ENCODE results near the gene LRFN3.
"Not testable (repeated sequence)": the region's sequence is repeated elsewhere in the genome, so short reads cannot be mapped to it uniquely, and the experiment has no call there.

LRFN3 gene

GRCh38 chr19:35939307-35940077 is 3.3 kb downstream of the LRFN3 start:
- no peak for DNase-seq

- DNase-seq: no peak
These were observed 4.1 kb downstream of the LRFN3 start for GRCh38 chr19:35940078-35940775.

DNA sequence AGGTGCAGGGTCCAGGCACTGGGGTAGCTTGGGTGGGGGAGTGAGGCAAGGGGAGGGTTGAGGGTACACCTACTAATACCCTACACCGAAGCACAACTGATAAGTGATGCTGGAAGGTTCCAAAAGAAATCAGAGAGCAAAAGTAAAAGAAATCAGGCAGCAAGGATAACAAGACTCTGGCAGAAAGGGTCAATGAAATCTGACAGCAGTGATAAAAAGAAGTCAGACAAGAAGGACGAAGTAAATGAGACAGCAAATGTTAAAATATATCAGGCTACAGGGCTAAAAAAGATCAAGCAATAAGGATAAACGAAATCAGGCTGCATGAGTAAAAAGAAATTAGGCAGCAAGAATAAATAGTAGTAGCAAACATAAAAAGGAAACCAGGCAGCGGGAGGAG is 4.7 kb downstream of the LRFN3 start:
- DNase-seq: no peak

DNA sequence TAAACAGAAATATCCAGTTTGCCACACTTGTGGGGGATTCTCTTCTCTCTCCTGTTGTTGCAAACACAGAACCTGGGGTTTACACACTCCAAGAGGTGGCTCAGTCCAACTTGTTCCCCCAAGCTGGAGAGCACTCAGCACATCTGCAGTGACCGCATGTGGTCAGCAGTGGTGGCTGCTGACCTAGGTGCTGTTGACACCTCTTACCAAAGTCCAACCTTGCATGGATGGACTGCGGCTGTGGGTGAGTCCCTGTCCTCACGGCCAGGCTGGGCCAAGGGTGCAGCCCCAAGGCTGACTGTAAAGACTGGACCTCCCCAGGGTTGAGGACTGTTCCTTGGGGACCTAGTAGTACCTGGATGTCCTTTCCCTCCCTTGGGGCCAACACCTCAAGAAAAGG is 6.1 kb downstream of the LRFN3 start:
- DNase-seq: no peak

- no peak for DNase-seq
These were observed 7.4 kb downstream of the LRFN3 start for GRCh38 chr19:35943321-35944301.

DNA sequence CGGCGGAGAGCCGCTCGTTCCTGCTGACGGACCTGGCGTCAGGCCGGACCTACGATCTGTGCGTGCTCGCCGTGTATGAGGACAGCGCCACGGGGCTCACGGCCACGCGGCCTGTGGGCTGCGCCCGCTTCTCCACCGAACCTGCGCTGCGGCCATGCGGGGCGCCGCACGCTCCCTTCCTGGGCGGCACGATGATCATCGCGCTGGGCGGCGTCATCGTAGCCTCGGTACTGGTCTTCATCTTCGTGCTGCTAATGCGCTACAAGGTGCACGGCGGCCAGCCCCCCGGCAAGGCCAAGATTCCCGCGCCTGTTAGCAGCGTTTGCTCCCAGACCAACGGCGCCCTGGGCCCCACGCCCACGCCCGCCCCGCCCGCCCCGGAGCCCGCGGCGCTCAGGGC is 8.4 kb downstream of the LRFN3 start:
- no peak for DNase-seq

DNA sequence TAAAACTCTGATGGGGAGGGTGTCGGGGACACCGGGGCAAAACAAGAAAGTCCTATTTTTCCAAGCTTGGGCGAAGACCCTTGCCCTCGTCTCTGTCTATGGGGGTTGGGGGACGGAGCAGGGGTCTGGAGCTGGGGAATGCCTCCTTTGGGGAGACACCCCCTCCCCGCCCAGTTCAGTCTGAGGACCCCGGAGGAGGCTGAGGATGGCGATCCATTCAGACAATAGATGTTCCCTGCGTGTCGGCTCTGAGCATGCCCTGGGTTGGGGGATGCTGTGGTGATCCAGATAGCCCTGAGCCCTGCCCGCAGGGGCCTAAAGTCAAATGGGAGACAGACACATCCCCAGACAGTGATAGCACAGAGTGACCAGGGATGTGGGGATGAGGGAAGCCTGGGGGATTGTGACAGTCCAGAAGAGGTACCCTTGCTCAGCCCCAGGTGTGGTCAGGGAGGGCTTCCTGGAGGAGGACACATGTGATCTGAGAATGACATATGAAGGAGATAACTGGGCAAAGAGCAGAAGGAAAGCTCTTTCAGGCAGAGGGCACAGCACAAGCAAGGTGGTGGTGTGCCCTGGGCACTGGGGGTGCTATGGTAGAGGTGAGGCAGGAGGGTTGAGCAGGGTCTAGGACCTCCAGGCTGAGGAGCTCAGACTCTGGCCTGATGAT is 9.1 kb downstream of the LRFN3 start:
- DNase-seq: no peak

- no peak for DNase-seq
These were observed 10.0 kb downstream of the LRFN3 start for GRCh38 chr19:35946203-35946602.

GRCh38 chr19:35949131-35949530 is 13.0 kb downstream of the LRFN3 start:
- DNase-seq: no peak

DNA sequence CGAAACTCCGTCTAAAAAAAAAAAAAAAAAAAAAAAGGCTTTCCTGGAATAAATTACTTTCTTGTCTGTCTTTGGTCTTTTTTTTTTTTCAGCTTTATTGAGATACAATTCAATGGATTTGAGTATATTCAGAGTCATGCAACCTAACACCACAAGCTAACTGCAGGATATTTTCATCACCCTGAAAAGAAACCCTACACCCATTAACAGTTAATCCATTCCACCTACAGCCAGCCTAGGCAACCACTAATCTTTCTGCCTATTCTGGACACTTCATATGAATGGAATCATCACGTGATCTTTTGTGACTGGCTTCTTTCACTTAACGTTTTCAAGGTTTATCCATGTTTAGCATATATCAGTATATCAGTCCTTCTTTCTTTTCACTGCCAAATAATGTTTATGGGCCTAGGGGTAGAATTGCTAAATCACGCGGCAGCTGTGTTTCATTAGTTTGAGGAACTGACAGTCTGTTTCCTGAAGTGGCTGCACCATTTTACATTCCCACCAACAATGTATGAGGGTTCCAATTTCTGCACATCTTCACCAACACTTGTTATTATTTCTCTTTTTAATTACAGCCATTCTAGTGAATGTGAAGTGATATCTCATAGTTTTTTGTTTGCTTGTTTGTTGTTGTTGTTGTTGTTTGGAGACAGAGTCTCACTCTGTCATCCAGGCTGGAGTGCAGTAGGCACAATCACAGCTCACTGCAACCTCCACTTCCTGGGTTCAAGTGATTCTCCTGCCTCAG is 19.9 kb downstream of the LRFN3 start:
- DNase-seq: no peak

GRCh38 chr19:35957411-35957810 is 21.2 kb downstream of the LRFN3 start:
- not testable (repeated sequence) for DNase-seq

- DNase-seq: no peak
These were observed 22.5 kb downstream of the LRFN3 start for GRCh38 chr19:35958660-35959039.

GRCh38 chr19:35959040-35959967 is 23.1 kb downstream of the LRFN3 start:
- DNase-seq: peak; percentile 83 to 86

GRCh38 chr19:35959968-35960320 is 23.8 kb downstream of the LRFN3 start:
- DNase-seq: no peak

DNA sequence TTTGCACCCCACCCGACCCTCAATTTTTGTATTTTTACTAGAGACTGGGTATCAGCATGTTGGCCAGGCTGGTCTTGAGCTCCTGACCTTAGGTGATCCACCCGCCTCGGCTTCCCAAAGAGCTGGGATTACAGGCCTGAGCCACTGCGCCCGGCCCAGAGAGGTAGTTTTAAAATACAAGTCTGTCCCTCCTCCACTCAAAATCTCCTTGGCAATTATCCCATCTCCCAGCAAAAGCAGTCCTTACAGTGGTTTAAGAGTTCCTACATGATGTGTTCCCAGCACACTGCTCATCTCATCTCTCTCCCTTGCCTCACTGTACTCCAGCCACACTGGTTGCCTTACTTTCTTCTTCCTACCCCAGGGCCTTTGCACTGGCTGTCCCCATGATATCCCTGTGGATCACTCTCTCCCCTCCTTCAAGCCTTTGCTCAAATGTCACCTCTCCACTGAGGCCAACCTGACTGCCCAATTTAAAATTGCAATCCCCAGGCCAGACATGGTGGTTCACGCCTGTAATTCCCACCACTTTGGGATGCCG is 24.3 kb downstream of the LRFN3 start:
- DNase-seq: no peak

DNA sequence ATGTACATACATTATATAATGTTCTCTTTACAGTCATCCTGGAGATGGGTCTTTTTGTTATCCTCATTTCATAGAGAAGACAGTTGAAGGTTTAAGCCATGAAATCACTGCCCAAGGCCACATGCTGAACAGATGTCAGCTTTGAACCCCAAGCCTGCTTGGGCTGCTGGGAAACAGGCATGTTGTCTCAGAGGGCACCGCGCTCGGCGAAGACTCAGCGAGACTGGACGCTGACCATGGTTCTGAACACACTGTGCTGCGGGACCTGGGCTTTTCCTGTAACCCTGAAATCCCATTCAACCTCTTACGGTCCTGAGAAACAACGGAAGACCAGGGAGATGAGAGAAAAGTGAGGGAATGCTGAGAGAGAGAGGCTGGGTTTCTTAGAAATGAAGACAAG is 27.3 kb downstream of the LRFN3 start:
- DNase-seq: peak; percentile 7 to 31

- DNase-seq: no peak
These were observed 30.6 kb downstream of the LRFN3 start for GRCh38 chr19:35966771-35967170.

- no peak for DNase-seq
These were observed 37.3 kb downstream of the LRFN3 start for GRCh38 chr19:35973487-35973886.

- DNase-seq: no peak
These were observed 39.5 kb downstream of the LRFN3 start for GRCh38 chr19:35975608-35976214.
